Upper lobe of right lung (tissue), 1 donor: Measurements from ENCODE around the gene PLXNB1. TPM values are rescaled to one million over a fixed set of nuclear protein-coding genes. Genes with fewer than 3 reads are reported as not detected.

Experiments
- ATAC-seq: fragments of 200-7000 bp; cut with Tn5 transposase; one replicate; pipeline ENCODE4 v1.9.1; 2020; ENCODE audit warnings: mild to moderate bottlenecking, moderate library complexity
- DNase-seq: peaks from one replicate; pipeline ENCODE4 v3.0.0-alpha.2; 2020
- H3K27ac ChIP-seq: fragments of 200-600 bp; one replicate; pipeline ENCODE4 v1.8.0; 2022
- H3K27me3 ChIP-seq: fragments of 200-600 bp; one replicate; pipeline ENCODE4 v1.8.0; 2022; ENCODE audit warnings: mild to moderate bottlenecking
- H3K36me3 ChIP-seq: fragments of 200-600 bp; one replicate; pipeline ENCODE4 v1.8.0; 2022
- H3K4me1 ChIP-seq: fragments of 200-600 bp; one replicate; pipeline ENCODE4 v1.8.0; 2022
- H3K4me3 ChIP-seq: fragments of 200-600 bp; one replicate; pipeline ENCODE4 v1.8.0; 2022; ENCODE audit warnings: mild to moderate bottlenecking
- H3K9me3 ChIP-seq: fragments of 200-600 bp; one replicate; pipeline ENCODE4 v1.8.0; 2022
- intact Hi-C: fragments of 100-400 bp; cut with DNase I; formaldehyde crosslinking; loops from one replicate; pipeline ENCODE4 v1.11.0; 2022
- total RNA-seq: library from RNA; stranded (reverse); fragmentation: NEBNext Ultra II Directional; extraction: Animal tissue kit (Norgen Biotek cat#: 25700); gene quantifications from one replicate; pipeline ENCODE4 v1.2.1, GENCODE V29; 2021
- TF ChIP-seq, protein P1 (sequence below): fragments of 200-600 bp; IDR thresholded peaks from one replicate; pipeline ENCODE4 v1.8.0; 2022; ENCODE audit warnings: antibody characterized with exemption
- donor health status: DM: no; HTN: yes; CAD: no; lungs with severe emphysema.

The PLXNB1 gene
- total RNA-seq, 1 donor from 2014 or later: 103 TPM

DNA sequence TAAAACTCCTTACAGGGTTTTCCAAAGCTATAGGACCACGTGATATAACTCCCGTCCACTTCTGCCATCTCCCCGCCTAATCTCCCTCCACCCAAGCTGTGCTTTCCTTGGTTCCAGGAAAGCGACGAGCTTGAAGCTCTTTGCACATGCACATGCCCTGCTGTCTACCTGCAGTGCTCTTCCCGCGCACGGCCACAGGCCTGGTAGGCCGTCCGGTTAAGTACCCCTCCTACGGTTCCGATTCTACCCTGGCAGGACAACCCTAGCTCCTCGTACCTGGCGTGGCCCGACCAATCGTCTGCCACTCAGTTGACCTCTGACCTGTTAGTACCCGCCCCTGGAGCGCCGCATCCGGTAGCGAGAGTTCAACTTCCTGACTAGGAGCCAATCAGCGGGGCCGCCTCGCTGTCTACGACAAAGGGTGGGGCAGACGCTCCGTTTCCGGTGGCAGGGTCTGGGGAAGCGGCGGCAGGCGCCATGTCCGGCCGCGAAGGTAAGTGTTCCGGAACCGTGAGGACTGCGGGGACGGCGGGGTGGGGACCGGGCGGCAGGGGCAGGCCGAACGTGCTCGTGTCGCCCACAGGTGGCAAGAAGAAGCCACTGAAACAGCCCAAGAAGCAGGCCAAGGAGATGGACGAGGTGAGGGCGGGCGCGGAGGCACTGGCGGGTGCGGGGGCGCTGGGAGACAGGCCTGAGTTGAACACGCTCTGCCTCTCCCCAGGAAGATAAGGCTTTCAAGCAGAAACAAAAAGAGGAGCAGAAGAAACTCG is 10.1 kb upstream of the PLXNB1 start, which contains the start of the genes CCDC51 and TMA7:
CCDC51 (minus strand) TSS at position 300 of the 770 bp plus-strand sequence. CDS start 4,991 bp downstream, outside the sequence.
TMA7 (plus strand) TSS at position 438 of the 770 bp plus-strand sequence; CDS start at position 478, 40 bp downstream.
- peak; percentile 97 for ATAC-seq
- intact Hi-C loops: loop anchor here (5.0 kb wide), 2 partner anchors 38 to 208 kb away; no protein-coding TSS in a partner anchor

DNA sequence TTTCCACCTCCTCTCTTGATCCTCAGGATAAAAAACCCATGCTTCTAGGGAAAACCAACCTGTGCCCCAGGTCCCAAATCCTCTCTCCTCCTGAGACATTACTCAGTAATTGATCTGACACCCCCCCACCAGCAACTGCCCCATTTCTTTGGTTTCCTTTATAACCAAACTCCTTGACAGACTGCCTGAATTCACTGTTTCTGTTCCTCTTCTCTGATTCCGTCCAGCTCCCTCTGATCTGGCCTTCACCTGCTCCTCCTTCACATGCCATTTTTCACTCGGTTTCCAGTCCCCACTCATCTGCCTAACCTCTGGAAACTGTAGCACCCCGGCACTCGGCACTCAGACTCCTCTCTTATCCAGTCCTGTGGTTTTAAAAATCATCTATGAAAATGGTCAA is 7.9 kb upstream of the PLXNB1 start:
- intact Hi-C loops: loop anchor here (5.0 kb wide), 2 partner anchors 36 to 206 kb away; no protein-coding TSS in a partner anchor
- TF ChIP-seq, protein P1, sequence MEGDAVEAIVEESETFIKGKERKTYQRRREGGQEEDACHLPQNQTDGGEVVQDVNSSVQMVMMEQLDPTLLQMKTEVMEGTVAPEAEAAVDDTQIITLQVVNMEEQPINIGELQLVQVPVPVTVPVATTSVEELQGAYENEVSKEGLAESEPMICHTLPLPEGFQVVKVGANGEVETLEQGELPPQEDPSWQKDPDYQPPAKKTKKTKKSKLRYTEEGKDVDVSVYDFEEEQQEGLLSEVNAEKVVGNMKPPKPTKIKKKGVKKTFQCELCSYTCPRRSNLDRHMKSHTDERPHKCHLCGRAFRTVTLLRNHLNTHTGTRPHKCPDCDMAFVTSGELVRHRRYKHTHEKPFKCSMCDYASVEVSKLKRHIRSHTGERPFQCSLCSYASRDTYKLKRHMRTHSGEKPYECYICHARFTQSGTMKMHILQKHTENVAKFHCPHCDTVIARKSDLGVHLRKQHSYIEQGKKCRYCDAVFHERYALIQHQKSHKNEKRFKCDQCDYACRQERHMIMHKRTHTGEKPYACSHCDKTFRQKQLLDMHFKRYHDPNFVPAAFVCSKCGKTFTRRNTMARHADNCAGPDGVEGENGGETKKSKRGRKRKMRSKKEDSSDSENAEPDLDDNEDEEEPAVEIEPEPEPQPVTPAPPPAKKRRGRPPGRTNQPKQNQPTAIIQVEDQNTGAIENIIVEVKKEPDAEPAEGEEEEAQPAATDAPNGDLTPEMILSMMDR: no peak
- no peak for ATAC-seq
- Histone ChIP-seq H3K27me3 (no peaks in the 10 kb centered on the region), H3K9me3 (no peaks in the 10 kb centered on the region), H3K4me3 (no peak overlapping the region), H3K36me3 (peaks cover 18% of the 10 kb centered on the region), H3K4me1 (peaks cover 28% of the 10 kb centered on the region), H3K27ac (no peak overlapping the region)
- DNase-seq: no peak

More for the DNA sequence above, 10.1 kb upstream of the PLXNB1 start, which contains the start of the genes CCDC51 and TMA7:
- peak within 1 kb of the TSS; percentile 74 for H3K4me3 ChIP-seq
- H3K9me3 ChIP-seq: no peaks in the 10 kb centered on the region
- H3K27ac ChIP-seq: peak within 1 kb of the TSS; percentile 94
- H3K27me3 ChIP-seq: no peaks in the 10 kb centered on the region
- DNase-seq: peak; percentile 99
- H3K36me3 ChIP-seq: peaks cover 36% of the 10 kb centered on the region
- TF ChIP-seq, protein P1: no peak
- H3K4me1 ChIP-seq: peaks cover 18% of the 10 kb centered on the region

DNA sequence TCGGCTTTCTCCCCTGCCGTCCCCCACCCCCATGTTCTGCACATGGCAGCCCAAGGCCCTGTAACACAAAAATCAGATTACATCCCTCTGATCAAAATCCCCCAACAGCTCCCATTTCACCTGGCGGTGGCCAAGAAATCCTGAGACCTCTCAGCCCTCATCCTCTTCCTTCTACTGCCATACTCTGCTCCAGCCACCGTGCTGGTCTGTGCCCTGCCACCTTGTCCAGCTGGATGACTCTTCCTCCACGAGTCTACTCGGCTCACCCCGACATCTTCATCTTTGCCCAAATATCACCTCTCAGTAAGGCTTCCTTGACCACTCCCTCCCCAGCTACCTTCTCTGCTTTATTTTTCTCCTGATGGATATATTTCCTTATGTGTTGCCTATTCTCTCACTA is 7.0 kb upstream of the PLXNB1 start:
- TF ChIP-seq, protein P1: no peak
- no peak overlapping the region for H3K27ac ChIP-seq
- H3K4me1 ChIP-seq: peaks cover 25% of the 10 kb centered on the region
- no peaks in the 10 kb centered on the region for H3K27me3 ChIP-seq
- peaks cover 18% of the 10 kb centered on the region for H3K36me3 ChIP-seq
- DNase-seq (no peak), ATAC-seq (no peak)
- intact Hi-C loops: loop anchor here (5.0 kb wide), 2 partner anchors 35 to 205 kb away; no protein-coding TSS in a partner anchor
- no peaks in the 10 kb centered on the region for H3K9me3 ChIP-seq
- H3K4me3 ChIP-seq: no peak overlapping the region

DNA sequence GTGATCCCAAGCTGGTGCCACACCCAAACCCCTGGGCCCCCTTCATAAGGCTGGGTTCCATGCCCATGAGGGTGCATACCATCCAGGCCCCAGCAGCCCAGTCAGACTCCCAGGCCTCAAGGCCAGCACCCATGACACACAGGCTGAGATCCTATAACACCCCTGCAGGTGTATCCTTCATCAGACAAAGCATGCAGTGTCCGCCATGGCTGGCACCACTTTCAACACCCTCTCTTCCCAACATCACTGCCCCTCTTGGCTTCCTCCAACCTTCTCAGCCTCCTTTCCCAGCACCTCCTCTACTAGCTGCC is 6.5 kb upstream of the PLXNB1 start:
- intact Hi-C loops: loop anchor here (5.0 kb wide), 2 partner anchors 34 to 204 kb away; no protein-coding TSS in a partner anchor
- TF ChIP-seq, protein P1: no peak
- H3K4me3 ChIP-seq: no peak overlapping the region
- no peak for DNase-seq
- H3K27ac ChIP-seq: no peak overlapping the region
- H3K9me3 ChIP-seq: no peaks in the 10 kb centered on the region
- peaks cover 21% of the 10 kb centered on the region for H3K4me1 ChIP-seq
- H3K36me3 ChIP-seq: peaks cover 15% of the 10 kb centered on the region
- no peak for ATAC-seq
- no peaks in the 10 kb centered on the region for H3K27me3 ChIP-seq

DNA sequence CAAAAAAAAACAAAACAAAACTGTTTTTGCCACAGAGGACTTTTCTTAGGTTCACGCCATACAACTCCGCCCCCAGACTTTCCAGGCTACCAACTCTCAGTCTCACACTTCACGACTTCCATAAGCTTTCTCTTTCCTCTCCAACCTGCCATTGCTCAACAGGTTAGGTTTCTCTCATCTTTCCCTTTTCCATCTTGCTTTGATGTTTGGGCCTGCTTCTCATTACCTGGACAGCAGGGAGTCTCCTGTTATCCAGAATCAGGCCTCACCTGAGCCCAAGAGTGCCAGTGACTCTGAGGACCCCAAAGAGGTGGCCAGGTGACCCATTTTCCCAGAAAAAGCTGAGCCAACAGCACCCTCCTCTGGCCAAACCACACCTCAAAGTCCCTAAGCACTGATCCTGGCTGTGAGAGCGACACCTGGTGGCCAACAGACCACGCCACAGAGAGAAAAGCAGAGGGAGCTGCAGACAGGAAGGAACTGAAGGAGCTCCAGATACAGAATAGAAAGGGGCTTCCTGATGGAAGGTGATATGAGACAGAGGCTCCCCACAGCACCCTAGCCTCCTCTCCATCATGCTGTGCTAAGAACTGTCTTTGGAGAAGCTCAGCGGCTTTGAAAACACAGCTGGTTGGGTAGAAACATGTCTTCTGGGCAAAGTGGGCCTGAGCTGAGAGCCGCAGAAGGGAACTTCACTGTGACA is 6.0 kb upstream of the PLXNB1 start:
- TF ChIP-seq, protein P1: peak; percentile 99
- H3K9me3 ChIP-seq: no peaks in the 10 kb centered on the region
- no peak overlapping the region for H3K4me3 ChIP-seq
- peak overlapping the region; percentile 70 for H3K27ac ChIP-seq
- H3K36me3 ChIP-seq: peaks cover 14% of the 10 kb centered on the region
- intact Hi-C loops: loop anchor here (5.0 kb wide), 2 partner anchors 34 to 204 kb away; no protein-coding TSS in a partner anchor
- H3K4me1 ChIP-seq: peaks cover 17% of the 10 kb centered on the region
- no peaks in the 10 kb centered on the region for H3K27me3 ChIP-seq
- ATAC-seq: peak; percentile 74
- DNase-seq: peak; percentile 90
